NCI-H2029 (cell line): ENCODE data around the gene ACSL6.
"Not testable (repeated sequence)": the region's sequence is repeated elsewhere in the genome, so short reads cannot be mapped to it uniquely, and the experiment has no call there.

Experiments
- DNase-seq: peaks from one replicate; lab custom pipeline; 2025; lab: John Stamatoyannopoulos, UW

ACSL6 gene

DNA sequence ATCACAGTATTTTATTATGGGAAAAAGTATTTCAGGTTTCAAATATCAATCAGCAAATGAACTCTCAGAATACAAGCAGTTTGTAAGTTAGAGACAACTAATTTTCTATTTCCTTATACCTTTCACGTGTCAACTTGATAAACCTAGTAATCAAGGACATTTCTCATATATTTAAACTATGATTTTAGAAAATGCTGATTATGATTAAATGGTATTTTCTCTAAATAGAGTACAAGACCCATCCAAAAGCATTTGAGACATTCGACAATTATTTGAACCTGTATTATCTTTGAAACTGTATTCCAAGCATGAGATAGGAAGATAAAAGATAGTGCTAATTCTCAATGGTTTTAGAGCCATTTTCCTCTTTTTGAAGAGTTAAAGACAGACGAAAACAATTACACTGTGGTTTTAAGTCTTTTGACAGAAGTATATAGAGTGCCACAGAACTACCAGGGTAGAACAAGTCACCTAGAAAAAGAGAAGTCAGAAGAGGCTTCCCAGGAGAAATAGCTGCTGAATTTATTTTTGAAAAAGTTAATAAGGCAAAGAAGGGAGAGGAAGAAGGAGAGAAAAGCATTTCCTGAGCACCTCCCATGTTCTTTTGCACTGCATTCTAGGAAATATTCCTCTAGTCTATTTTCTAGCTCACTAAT is 71.6 kb downstream of the ACSL6 start:
- no peak for DNase-seq

DNA sequence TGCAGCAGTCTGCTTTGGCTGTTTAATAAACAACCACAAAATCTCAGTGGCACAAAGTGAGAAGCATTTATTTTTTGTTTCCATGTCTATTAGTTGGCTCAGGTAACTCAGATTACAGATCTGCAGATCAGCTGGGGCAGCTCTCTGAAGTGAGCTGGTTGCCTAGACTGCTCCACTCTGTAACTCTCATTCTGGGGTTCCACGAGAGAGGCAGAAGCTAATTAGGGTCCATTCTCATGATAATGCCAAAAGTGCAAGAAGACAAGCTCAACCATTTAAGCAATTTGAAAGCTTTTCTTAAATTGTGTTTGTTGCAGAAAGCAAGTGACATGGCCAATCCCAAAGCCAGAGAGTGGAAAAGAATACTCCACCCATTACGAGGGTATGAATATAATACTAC is 79.2 kb downstream of the ACSL6 start:
- no peak for DNase-seq

DNA sequence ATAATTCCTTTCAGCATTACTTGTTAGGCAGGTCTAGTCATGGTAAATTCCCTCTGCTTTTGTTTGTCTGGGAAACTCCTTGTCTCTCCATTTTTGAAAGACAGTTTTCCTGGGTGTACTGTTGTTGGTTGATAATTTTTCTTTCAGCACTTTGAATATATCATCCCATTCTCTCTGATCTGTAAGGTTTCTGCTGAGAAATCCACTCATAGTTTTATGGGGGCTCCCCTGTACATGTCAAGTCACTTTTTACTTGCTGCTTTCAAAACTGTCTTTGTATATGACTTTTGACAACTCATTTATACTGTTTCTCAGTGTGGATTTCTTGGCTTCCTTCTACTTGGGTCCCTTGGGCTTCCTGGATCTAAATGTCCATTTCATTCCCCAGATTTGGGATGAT is 82.5 kb downstream of the ACSL6 start:
- no peak for DNase-seq

DNA sequence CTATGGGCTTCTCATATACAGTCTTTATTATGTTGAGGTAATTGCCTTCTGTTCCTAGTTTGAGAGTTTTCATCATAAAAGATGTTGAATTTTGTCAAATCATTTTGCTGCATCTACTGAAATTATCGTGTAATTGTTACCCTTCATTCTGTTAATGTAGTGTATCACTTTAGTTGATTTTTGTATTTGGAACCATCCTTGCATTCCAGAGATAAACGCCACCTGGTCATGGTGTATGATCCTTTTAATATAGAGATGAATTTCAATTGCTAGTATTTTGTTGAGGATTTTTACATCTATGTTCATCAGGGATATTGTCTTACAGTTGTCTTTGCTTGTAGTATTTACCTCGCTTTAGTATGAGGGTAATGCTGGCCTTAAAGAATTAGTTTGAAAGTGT is 85.3 kb downstream of the ACSL6 start:
- no peak for DNase-seq

DNA sequence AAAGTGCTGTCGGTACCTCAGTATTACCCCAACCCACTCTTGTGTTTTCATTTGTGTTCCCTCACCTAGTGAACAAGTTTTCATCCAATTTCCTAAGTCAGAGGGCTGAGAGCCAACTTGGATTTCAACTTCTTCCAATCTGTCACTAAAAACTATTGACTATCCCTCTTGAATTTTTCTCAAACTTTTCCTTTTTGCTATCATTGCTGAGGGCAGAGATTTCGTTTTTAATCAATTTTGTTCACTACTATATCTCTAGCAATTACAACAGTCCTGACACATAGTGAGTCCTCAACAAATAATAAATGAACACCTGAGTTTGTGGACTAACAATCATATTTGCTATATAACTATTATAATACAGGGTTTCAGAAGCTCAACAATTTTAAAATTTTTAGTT is 95.0 kb downstream of the ACSL6 start:
- no peak for DNase-seq

DNA sequence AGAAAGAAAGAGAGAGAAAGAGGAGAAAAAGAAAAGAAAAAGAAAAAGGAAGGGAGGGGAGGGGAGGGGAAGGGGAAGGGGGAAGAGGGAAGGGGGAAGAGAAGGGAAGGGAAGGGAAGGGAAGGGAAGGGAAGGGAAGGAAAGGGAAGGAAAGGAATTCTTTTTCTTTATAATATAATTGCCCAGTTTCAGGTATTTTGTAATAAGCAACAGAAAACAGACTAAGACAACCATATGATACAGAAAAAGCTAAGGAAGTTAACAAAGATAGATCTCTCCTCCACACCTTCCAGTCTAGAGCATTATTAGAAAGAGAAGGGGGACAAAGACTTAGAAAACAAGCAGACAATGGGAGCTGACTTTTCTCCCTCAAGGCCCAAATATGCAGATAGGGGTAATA is 97.0 kb downstream of the ACSL6 start:
- no peak for DNase-seq

DNA sequence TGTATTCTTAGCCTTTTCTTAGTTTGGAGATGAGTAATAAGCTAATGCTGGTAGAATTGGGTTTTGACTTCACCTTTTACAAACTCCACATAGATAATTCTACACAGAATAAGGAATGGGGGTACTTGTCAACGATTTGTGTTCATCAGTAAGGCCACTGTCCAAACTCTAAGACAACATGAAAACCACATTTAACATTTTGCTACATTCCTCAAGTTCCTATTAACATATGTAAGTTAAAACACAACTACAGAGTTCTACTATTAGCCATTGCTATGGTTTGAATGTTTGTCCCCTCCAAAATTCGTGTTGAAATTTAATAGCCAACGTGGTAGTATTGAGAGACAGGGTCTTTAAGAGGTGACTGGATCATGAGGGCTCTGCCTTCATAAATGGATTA is 97.9 kb downstream of the ACSL6 start:
- DNase-seq, result no peak

DNA sequence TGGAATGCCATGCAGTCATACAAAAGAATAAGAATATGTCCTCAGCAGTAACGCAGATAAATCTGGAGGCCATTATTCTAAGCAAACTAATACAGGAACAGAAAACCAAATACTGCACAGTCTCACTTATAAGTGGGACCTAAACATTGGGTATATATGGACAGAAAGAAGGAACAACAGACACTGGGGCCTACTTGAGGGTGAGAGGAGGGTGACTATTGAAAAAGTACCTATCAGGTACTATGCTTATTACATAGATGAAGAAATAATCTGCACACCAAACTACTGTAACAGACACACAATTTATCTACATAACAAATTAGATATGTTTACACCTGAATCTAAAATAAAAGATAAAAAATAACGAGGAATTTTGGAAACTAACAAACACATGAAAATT is 104.8 kb downstream of the ACSL6 start:
- DNase-seq, result no peak

DNA sequence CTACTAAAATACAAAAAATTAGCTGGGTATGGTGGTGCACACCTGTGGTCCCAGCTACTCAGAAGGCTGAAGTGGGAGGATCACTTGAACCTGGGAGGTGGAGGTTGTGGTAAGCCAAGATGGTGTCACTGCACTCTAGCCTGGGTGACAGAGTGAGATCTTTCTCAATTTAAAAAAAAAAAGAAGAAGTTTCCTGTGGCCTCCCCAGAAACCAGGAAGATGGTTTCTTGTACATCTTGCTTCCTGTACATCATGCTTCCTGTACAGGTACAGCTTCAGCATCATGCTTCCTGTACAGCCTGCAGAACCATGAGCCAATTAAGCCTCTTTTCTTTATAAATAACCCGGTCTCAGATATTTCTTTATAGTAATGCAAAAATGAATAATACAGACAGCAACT is 109.2 kb downstream of the ACSL6 start:
- not testable (repeated sequence) for DNase-seq
